H1 (cell line): ENCODE measurements around the gene ZNF680. TPM values are rescaled to one million over a fixed set of nuclear protein-coding genes. Genes with fewer than 3 reads are reported as not detected.

Experiments
- CTCF ChIA-PET: fragments of 300-600 bp; sonication (Branson Sonifier 250); formaldehyde crosslinking; loops from one replicate; lab custom pipeline; 2021; ENCODE audit not compliant: partially characterized antibody; lab: Charles Lee
- POLR2A ChIA-PET: fragments of 300-600 bp; sonication (Branson Sonifier 250); formaldehyde crosslinking; loops from one replicate; lab custom pipeline; 2021; ENCODE audit warnings: inconsistent platforms; ENCODE audit not compliant: partially characterized antibody; lab: Charles Lee
- DNase-seq, 2 experiments: peaks; one replicate each; pipeline versions ENCODE4 v3.0.0 to v3.0.0-alpha.2; 2010 to 2022; ENCODE audit warnings: low spot score in 2 of 2, low read depth in 1 of 2, mixed read lengths in 1 of 2
- FAIRE-seq: peaks from 2 replicates; lab custom pipeline; 2011; peaks lifted over from hg19 to GRCh38; lab: Jason Lieb, UNC
- H2AFZ ChIP-seq: 2 replicates; pipeline ENCODE4 v1.8.1; 2012; ENCODE audit warnings: low read length, inconsistent platforms
- H2AK5ac ChIP-seq: 2 replicates; pipeline ENCODE4 v1.6.1; 2013; ENCODE audit warnings: low read depth, low read length
- H2BK120ac ChIP-seq: replicated peaks from 2 replicates; pipeline ENCODE3; 2013; ENCODE audit warnings: low read depth, low read length, inconsistent platforms
- H2BK12ac ChIP-seq: 2 replicates; pipeline ENCODE4 v1.6.1; 2013; ENCODE audit warnings: low read depth, low read length
- H2BK15ac ChIP-seq: 2 replicates; pipeline ENCODE4 v1.6.1; 2013; ENCODE audit warnings: low read length
- H2BK20ac ChIP-seq: 2 replicates; pipeline ENCODE4 v1.6.1; 2013; ENCODE audit warnings: low read length
- H2BK5ac ChIP-seq: 2 replicates; pipeline ENCODE4 v1.6.1; 2013; ENCODE audit warnings: low read depth, low read length
- H3K14ac ChIP-seq: 2 replicates; pipeline ENCODE4 v1.6.1; 2013; ENCODE audit warnings: inconsistent platforms; ENCODE audit not compliant: insufficient read length
- H3K18ac ChIP-seq: 2 replicates; pipeline ENCODE4 v1.6.1; 2013; ENCODE audit warnings: low read length; ENCODE audit errors: extremely low read depth
- H3K23ac ChIP-seq: 2 replicates; pipeline ENCODE4 v1.6.1; 2013; ENCODE audit warnings: inconsistent platforms; ENCODE audit not compliant: insufficient read length
- H3K23me2 ChIP-seq: 2 replicates; pipeline ENCODE4 v1.6.1; 2013; ENCODE audit warnings: low read depth, low read length
- H3K27ac ChIP-seq: 2 replicates; pipeline ENCODE4 v1.6.1; 2011; ENCODE audit warnings: low read depth, low read length, inconsistent platforms
- H3K27me3 ChIP-seq, 4 experiments: replicated peaks in 1 of 4; 1 replicate in 1 of 4; 2 replicates in 3 of 4; pipeline versions ENCODE4 v1.6.1 to v1.8.1; 2011 to 2013; ENCODE audit warnings: low read length in 3 of 4, mild to moderate bottlenecking in 3 of 4, inconsistent platforms in 2 of 4, mixed read lengths in 2 of 4, moderate library complexity in 1 of 4; ENCODE audit not compliant: control insufficient read depth in 3 of 4, insufficient read depth in 3 of 4; ENCODE audit errors: extremely low read depth in 1 of 4
- H3K36me3 ChIP-seq, 4 experiments: 2 replicates each; pipeline versions ENCODE4 v1.6.1 to v1.8.1; 2011 to 2013; ENCODE audit warnings: mild to moderate bottlenecking in 4 of 4, low read length in 3 of 4, moderate library complexity in 2 of 4, control low read depth in 1 of 4, inconsistent platforms in 1 of 4; ENCODE audit not compliant: insufficient read depth in 4 of 4, control insufficient read depth in 2 of 4
- H3K4ac ChIP-seq: replicated peaks from 2 replicates; pipeline ENCODE3; 2013; ENCODE audit warnings: low read length, low read depth, mixed read lengths, inconsistent platforms; ENCODE audit not compliant: insufficient read length
- H3K4me1 ChIP-seq, 4 experiments: replicated peaks in 1 of 4; 1 replicate in 1 of 4; 2 replicates in 3 of 4; pipeline versions ENCODE4 v1.6.1 to v1.8.1; 2011 to 2013; ENCODE audit warnings: low read length in 3 of 4, inconsistent platforms in 2 of 4, mixed read lengths in 1 of 4; ENCODE audit not compliant: insufficient read depth in 4 of 4, control insufficient read depth in 3 of 4
- H3K4me2 ChIP-seq, 2 experiments: 2 replicates each; pipeline versions ENCODE4 v1.6.1 to v1.8.1; 2011 to 2013; ENCODE audit warnings: low read depth in 2 of 2, low read length in 2 of 2, control low read depth in 1 of 2, inconsistent platforms in 1 of 2, mild to moderate bottlenecking in 1 of 2; ENCODE audit not compliant: insufficient read depth in 1 of 2
- H3K4me3 ChIP-seq, 4 experiments: fragments of 200-600, 300-600 bp in 1 of 4; sonication (generic), shearing (Covaris generic), sonication (Bioruptor Twin) in 1 of 4; 2 replicates each; pipeline versions ENCODE4 v1.5.1 to v1.8.1; 2011 to 2016; ENCODE audit warnings: low read length in 4 of 4, low read depth in 3 of 4, control low read depth in 2 of 4, inconsistent platforms in 2 of 4, mild to moderate bottlenecking in 2 of 4, mixed read lengths in 1 of 4, moderate library complexity in 1 of 4; ENCODE audit not compliant: insufficient read depth in 2 of 4; ENCODE audit errors: extremely low read depth in 1 of 4
- H3K56ac ChIP-seq: replicated peaks from 2 replicates; pipeline ENCODE3; 2013; ENCODE audit warnings: low read depth, mild to moderate bottlenecking, mixed read lengths, low read length, inconsistent platforms; ENCODE audit not compliant: insufficient read length
- H3K79me1 ChIP-seq: 2 replicates; pipeline ENCODE4 v1.6.1; 2013; ENCODE audit warnings: low read depth, low read length, control low read depth
- H3K79me2 ChIP-seq, 2 experiments: 2 replicates each; pipeline versions ENCODE4 v1.6.1 to v1.8.1; 2012 to 2013; ENCODE audit warnings: low read length in 2 of 2, mild to moderate bottlenecking in 2 of 2, inconsistent platforms in 1 of 2; ENCODE audit not compliant: insufficient read depth in 2 of 2, control insufficient read depth in 1 of 2
- H3K9ac ChIP-seq, 4 experiments: replicated peaks in 1 of 4; 1 replicate in 1 of 4; 2 replicates in 3 of 4; pipeline versions ENCODE4 v1.6.1 to v1.8.1; 2011 to 2013; ENCODE audit warnings: low read depth in 3 of 4, low read length in 3 of 4, control low read depth in 2 of 4, mild to moderate bottlenecking in 2 of 4, moderate library complexity in 2 of 4, inconsistent platforms in 1 of 4; ENCODE audit errors: extremely low read depth in 1 of 4
- H3K9me3 ChIP-seq, 2 experiments: 2 replicates each; pipeline versions ENCODE4 v1.6.1 to v1.8.1; 2012 to 2013; ENCODE audit warnings: mild to moderate bottlenecking in 2 of 2, moderate library complexity in 2 of 2, control low read depth in 1 of 2, inconsistent platforms in 1 of 2, low read depth in 1 of 2, low read length in 1 of 2, mixed read lengths in 1 of 2; ENCODE audit not compliant: insufficient read depth in 2 of 2
- H4K20me1 ChIP-seq, 2 experiments: replicated peaks in 1 of 2; 2 replicates each; pipeline versions ENCODE3 to v1.8.1; 2011 to 2013; ENCODE audit warnings: inconsistent platforms in 2 of 2, low read length in 2 of 2, mild to moderate bottlenecking in 1 of 2; ENCODE audit not compliant: insufficient read depth in 2 of 2, control insufficient read depth in 1 of 2
- H4K5ac ChIP-seq: 2 replicates; pipeline ENCODE4 v1.6.1; 2013; ENCODE audit warnings: low read length, low read depth, mixed read lengths, inconsistent platforms; ENCODE audit not compliant: insufficient read length
- H4K8ac ChIP-seq: 2 replicates; pipeline ENCODE4 v1.8.0; 2013; ENCODE audit warnings: mild to moderate bottlenecking, moderate library complexity, low read length, inconsistent platforms; ENCODE audit not compliant: insufficient read depth; ENCODE audit errors: extremely low read depth
- H4K91ac ChIP-seq: replicated peaks from 2 replicates; pipeline ENCODE3; 2013; ENCODE audit warnings: low read length, mixed read lengths, inconsistent platforms; ENCODE audit not compliant: insufficient read length
- E2F6 ChIP-seq: IDR thresholded peaks from 2 replicates; pipeline ENCODE4 v1.6.1; 2012; ENCODE audit warnings: inconsistent platforms
- POLR2AphosphoS5 ChIP-seq: IDR thresholded peaks from 2 replicates; pipeline ENCODE4 v1.6.1; 2011; ENCODE audit warnings: low read depth, low read length
- polyA plus RNA-seq, 7 experiments: library from polyadenylated mRNA; depleted of rRNA in 3 of 7; stranded (reverse) in 5 of 7; unstranded in 2 of 7; fragments of >200 nt in 5 of 7; fragments of 200-250 nt in 2 of 7; gene quantifications; 1 replicate in 5 of 7; 2 replicates in 1 of 7; 4 replicates in 1 of 7; pipeline versions ENCODE4 v1.2.1 to v1.2.3, GENCODE V29; 2011 to 2013; ENCODE audit warnings: missing spikeins in 2 of 7, mixed read lengths in 2 of 7
- total RNA-seq: library from RNA; stranded (reverse); fragmentation: NEBNext Ultra II Directional; extraction: Animal tissue kit (Norgen Biotek cat#: 25700); gene quantifications from 2 replicates; pipeline ENCODE4 v1.2.1, GENCODE V29; 2021

The ZNF680 gene
- total and polyA plus RNA-seq, 2 of the 8 experiments (the other 6 are each of a cell fraction or from before 2014, with no cell fraction given), result 15.3 TPM; not detected in 1

GRCh38 chr7:64515330-64515729, 47.5 kb downstream of the ZNF680 start:
- H4K91ac ChIP-seq, result no peak overlapping the region
- H2BK20ac ChIP-seq, result no peak overlapping the region
- ChIA-PET CTCF (interaction anchor here (0.6 to 0.9 kb wide), 2 partner anchors 28 to 64 kb away, joined by 3 to 4 read pairs; no protein-coding TSS in a partner anchor), POLR2A (no interaction called here)
- H3K79me2 ChIP-seq, result no peaks in the 10 kb centered on the region
- no peak overlapping the region for H2AK5ac ChIP-seq
- no peaks in the 10 kb centered on the region for H3K23me2 ChIP-seq
- H3K4me1 ChIP-seq, result no peaks in the 10 kb centered on the region
- DNase-seq (no peak), FAIRE-seq (no peak)
- no peak overlapping the region for H2AFZ ChIP-seq
- H3K36me3 ChIP-seq, result peaks cover 0 to 12% (median 0%) of the 10 kb centered on the region in 4 experiments; a peak in 2 of 8 replicates
- no peak for TF ChIP-seq E2F6
- TF ChIP-seq POLR2AphosphoS5, result no peak
- H3K27me3 ChIP-seq, result no peaks in the 10 kb centered on the region
- H3K27ac ChIP-seq, result no peak overlapping the region
- no peak overlapping the region for H3K9ac ChIP-seq
- no peak overlapping the region for H4K8ac ChIP-seq
- H3K79me1 ChIP-seq, result no peaks in the 10 kb centered on the region
- no peak overlapping the region for H3K23ac ChIP-seq
- H4K20me1 ChIP-seq, result no peaks in the 10 kb centered on the region
- H3K4me3 ChIP-seq, result no peak overlapping the region
- no peak overlapping the region for H2BK5ac ChIP-seq
- H2BK15ac ChIP-seq, result no peak overlapping the region
- no peak overlapping the region for H3K4ac ChIP-seq
- H3K4me2 ChIP-seq, result no peak overlapping the region
- peaks cover 15 to 50% of the 10 kb centered on the region in 2 experiments for H3K9me3 ChIP-seq
- H2BK12ac ChIP-seq, result no peak overlapping the region
- no peak overlapping the region for H2BK120ac ChIP-seq
- H3K18ac ChIP-seq, result no peak overlapping the region
- no peak overlapping the region for H3K14ac ChIP-seq
- H4K5ac ChIP-seq, result no peak overlapping the region
- H3K56ac ChIP-seq, result no peak overlapping the region
